HFFc6 (cell line): ENCODE results near the gene CDH23. TPM values are rescaled to one million over a fixed set of nuclear protein-coding genes. Genes with fewer than 3 reads are reported as not detected.

Source experiments
- DNase-seq: peaks from one replicate; pipeline ENCODE4 v3.0.0-alpha.2; 2018
- H3K27ac Mint-ChIP-seq: 2 replicates; pipeline ENCODE4 v1.8.0; 2020; ENCODE audit warnings: mild to moderate bottlenecking, mixed read lengths
- H3K27me3 Mint-ChIP-seq: 2 replicates; pipeline ENCODE4 v1.8.0; 2021; ENCODE audit warnings: mild to moderate bottlenecking, moderate library complexity, mixed read lengths; ENCODE audit not compliant: insufficient read depth
- H3K36me3 Mint-ChIP-seq: 2 replicates; pipeline ENCODE4 v1.8.0; 2021; ENCODE audit warnings: low read depth, mixed read lengths
- H3K4me1 Mint-ChIP-seq: 2 replicates; pipeline ENCODE4 v1.8.0; 2020; ENCODE audit warnings: low read depth, mixed read lengths
- H3K4me3 Mint-ChIP-seq: 2 replicates; pipeline ENCODE4 v1.8.0; 2020; ENCODE audit warnings: mild to moderate bottlenecking, moderate library complexity, mixed read lengths
- H3K9me3 Mint-ChIP-seq: 2 replicates; pipeline ENCODE4 v1.8.0; 2020; ENCODE audit warnings: mild to moderate bottlenecking, mixed read lengths
- CTCF ChIP-seq: fragments of 200-600 bp; sonication (generic); IDR thresholded peaks from 2 replicates; pipeline ENCODE4 v1.5.0; 2021; ENCODE audit warnings: antibody characterized with exemption, mild to moderate bottlenecking
- total RNA-seq, 6 experiments: library from RNA; stranded (reverse); fragmentation: NEBNext Ultra II Directional; extraction: Animal tissue kit (Norgen Biotek cat#: 25700); gene quantifications; 2 replicates in 1 of 6; 3 replicates in 5 of 6; pipeline ENCODE4 v1.2.3, GENCODE V29; 2021

Gene CDH23
- total RNA-seq, 6 experiments from 2014 or later, result 0.02 to 0.11 (median 0.04) TPM; not detected in 2

- no peak overlapping the region for H3K4me3 Mint-ChIP-seq
- H3K4me1 Mint-ChIP-seq, result no peaks in the 10 kb centered on the region
- no peak for DNase-seq
- H3K27ac Mint-ChIP-seq, result no peak overlapping the region
- no peaks in the 10 kb centered on the region for H3K36me3 Mint-ChIP-seq
- H3K27me3 Mint-ChIP-seq, result peaks cover 46% of the 10 kb centered on the region
- H3K9me3 Mint-ChIP-seq, result peaks cover 4% of the 10 kb centered on the region
- TF ChIP-seq CTCF, result no peak
Observed at GRCh38 chr10:71483885-71484751, 87.4 kb downstream of the CDH23 start.

DNA sequence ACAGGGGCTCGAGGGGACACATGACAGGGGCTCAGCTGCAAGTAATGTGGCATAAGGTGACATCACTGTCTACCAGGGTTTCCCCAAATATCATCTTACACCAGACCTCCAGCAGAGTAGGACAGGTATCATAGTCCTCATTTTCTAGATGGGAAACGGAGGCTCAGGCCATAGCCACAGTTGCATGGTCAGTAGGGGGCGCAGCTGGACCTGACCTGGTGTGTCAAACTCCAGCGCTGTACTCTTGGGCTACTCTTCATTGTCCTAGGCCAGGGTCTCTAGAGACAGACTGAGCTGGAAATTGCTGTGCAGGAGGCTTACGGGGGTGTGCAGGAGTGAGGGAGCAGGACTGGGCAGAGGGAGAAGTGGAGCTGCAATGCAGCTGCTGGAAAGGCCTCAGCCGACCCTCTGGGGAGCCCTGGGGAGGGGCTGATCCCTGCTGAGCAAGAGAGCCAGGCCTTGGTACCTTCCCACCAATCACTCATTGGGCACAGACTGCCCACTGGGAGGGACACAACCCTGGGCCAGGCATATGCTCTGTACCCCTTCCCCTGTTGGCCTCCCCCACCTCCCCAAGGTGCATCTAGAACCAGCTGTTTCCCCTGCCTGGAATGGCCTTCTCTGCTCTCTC, 89.9 kb downstream of the CDH23 start:
- Mint-ChIP-seq H3K4me1 (no peaks in the 10 kb centered on the region), H3K27ac (no peak overlapping the region), H3K27me3 (peaks cover 39% of the 10 kb centered on the region), H3K4me3 (no peak overlapping the region), H3K36me3 (no peaks in the 10 kb centered on the region), H3K9me3 (peaks cover 9% of the 10 kb centered on the region)
- peak; percentile 8 for DNase-seq
- TF ChIP-seq CTCF, result peak; percentile 81

GRCh38 chr10:71487726-71488125, 91.0 kb downstream of the CDH23 start:
- H3K9me3 Mint-ChIP-seq, result peaks cover 9% of the 10 kb centered on the region
- H3K4me3 Mint-ChIP-seq, result no peak overlapping the region
- H3K36me3 Mint-ChIP-seq, result no peaks in the 10 kb centered on the region
- H3K27ac Mint-ChIP-seq, result no peak overlapping the region
- TF ChIP-seq CTCF, result no peak
- H3K4me1 Mint-ChIP-seq, result no peaks in the 10 kb centered on the region
- DNase-seq, result no peak
- peaks cover 39% of the 10 kb centered on the region for H3K27me3 Mint-ChIP-seq

GRCh38 chr10:71489077-71489476, 92.4 kb downstream of the CDH23 start:
- no peak overlapping the region for H3K4me3 Mint-ChIP-seq
- no peaks in the 10 kb centered on the region for H3K4me1 Mint-ChIP-seq
- DNase-seq, result no peak
- peaks cover 27% of the 10 kb centered on the region for H3K27me3 Mint-ChIP-seq
- peaks cover 9% of the 10 kb centered on the region for H3K9me3 Mint-ChIP-seq
- H3K27ac Mint-ChIP-seq, result no peak overlapping the region
- no peak for TF ChIP-seq CTCF
- H3K36me3 Mint-ChIP-seq, result no peaks in the 10 kb centered on the region

- Mint-ChIP-seq H3K9me3 (peaks cover 9% of the 10 kb centered on the region), H3K4me3 (no peak overlapping the region), H3K27ac (no peak overlapping the region), H3K27me3 (peaks cover 40% of the 10 kb centered on the region), H3K4me1 (no peaks in the 10 kb centered on the region), H3K36me3 (no peaks in the 10 kb centered on the region)
- no peak for TF ChIP-seq CTCF
- no peak for DNase-seq
Observed at GRCh38 chr10:71492872-71493271, 96.2 kb downstream of the CDH23 start.
